HEK293T (cell line): ENCODE measurements around the gene AKR1B1.

Source experiments
- CTCF ChIA-PET: fragments of 350-600 bp; formaldehyde crosslinking; extraction: SDS; loops from one replicate; lab custom pipeline; 2021; ENCODE audit warnings: antibody characterized with exemption, inconsistent platforms; lab: Yijun Ruan, JAX
- POLR2A ChIA-PET: fragments of 350-600 bp; formaldehyde crosslinking; extraction: SDS; loops from one replicate; lab custom pipeline; 2020; ENCODE audit warnings: antibody characterized with exemption, inconsistent platforms; lab: Yijun Ruan, JAX
- DNase-seq: peaks from one replicate; pipeline ENCODE4 v3.0.0; 2012; ENCODE audit warnings: mixed read lengths; ENCODE audit errors: extremely low spot score
- ARNT ChIP-seq: fragments of 450-650 bp; IDR thresholded peaks from 2 replicates; pipeline ENCODE4 v1.6.1; 2017; ENCODE audit warnings: mild to moderate bottlenecking
- BHLHE40 ChIP-seq: fragments of 450-650 bp; IDR thresholded peaks from 2 replicates; pipeline ENCODE4 v1.6.1; 2016; ENCODE audit warnings: mild to moderate bottlenecking, moderate library complexity, borderline replicate concordance
- CTBP1 ChIP-seq: fragments of 450-650 bp; IDR thresholded peaks from 2 replicates; pipeline ENCODE4 v1.6.1; 2016; ENCODE audit warnings: borderline replicate concordance
- ELF4 ChIP-seq: fragments of 450-650 bp; IDR thresholded peaks from 2 replicates; pipeline ENCODE4 v1.6.1; 2017; ENCODE audit warnings: antibody characterized with exemption
- FOXA1 ChIP-seq: fragments of 450-650 bp; IDR thresholded peaks from 2 replicates; pipeline ENCODE4 v1.6.1; 2016; ENCODE audit warnings: mild to moderate bottlenecking
- FOXK2 ChIP-seq: fragments of 450-650 bp; IDR thresholded peaks from 2 replicates; pipeline ENCODE4 v1.6.1; 2016; ENCODE audit warnings: mild to moderate bottlenecking
- FOXM1 ChIP-seq: fragments of 450-650 bp; IDR thresholded peaks from 2 replicates; pipeline ENCODE4 v1.6.1; 2017; ENCODE audit warnings: mild to moderate bottlenecking, borderline replicate concordance
- HDGF ChIP-seq: fragments of 450-650 bp; IDR thresholded peaks from 2 replicates; pipeline ENCODE4 v1.6.1; 2017; ENCODE audit warnings: antibody characterized with exemption, borderline replicate concordance
- L3MBTL2 ChIP-seq: fragments of 450-650 bp; conservative IDR thresholded peaks from 2 replicates; pipeline ENCODE4 v1.6.1; 2016; ENCODE audit warnings: mild to moderate bottlenecking
- LEF1 ChIP-seq: fragments of 450-650 bp; IDR thresholded peaks from 2 replicates; pipeline ENCODE4 v1.6.1; 2017; ENCODE audit warnings: mild to moderate bottlenecking, borderline replicate concordance
- NFRKB ChIP-seq: fragments of 450-650 bp; IDR thresholded peaks from 2 replicates; pipeline ENCODE4 v1.6.1; 2016; ENCODE audit warnings: mild to moderate bottlenecking, moderate library complexity
- PKNOX1 ChIP-seq: fragments of 450-650 bp; IDR thresholded peaks from 2 replicates; pipeline ENCODE4 v1.6.1; 2016
- SP1 ChIP-seq: fragments of 450-650 bp; IDR thresholded peaks from 2 replicates; pipeline ENCODE4 v1.6.1; 2017
- SUZ12 ChIP-seq: fragments of 450-650 bp; IDR thresholded peaks from 2 replicates; pipeline ENCODE4 v1.6.1; 2016; ENCODE audit warnings: mild to moderate bottlenecking
- TARDBP ChIP-seq: fragments of 450-650 bp; IDR thresholded peaks from 2 replicates; pipeline ENCODE4 v1.6.1; 2016
- ZNF384 ChIP-seq: fragments of 450-650 bp; IDR thresholded peaks from 2 replicates; pipeline ENCODE4 v1.6.1; 2016

AKR1B1 gene

DNA sequence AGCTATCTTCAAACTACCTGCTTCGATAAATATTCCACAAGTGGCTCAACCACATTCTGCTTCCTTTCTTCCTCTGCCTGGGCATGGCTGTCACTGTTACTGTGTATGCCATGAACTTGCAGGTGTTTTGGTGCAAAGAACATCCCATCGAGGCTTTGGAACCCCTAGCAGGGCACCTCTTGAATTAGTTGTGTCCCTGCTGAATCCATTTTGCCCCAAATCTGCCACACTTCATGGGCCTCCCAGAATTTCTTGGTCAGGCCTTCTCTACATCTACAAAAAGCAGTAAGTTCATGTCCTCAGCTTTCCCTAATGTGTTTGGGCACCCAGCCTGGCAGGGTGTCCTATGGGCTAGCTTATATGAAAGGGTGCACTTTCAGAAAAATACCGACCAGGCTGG lies 53.6 kb downstream of the AKR1B1 start:
- CTCF ChIA-PET = no interaction called here
- no peak for TF ChIP-seq L3MBTL2
- no peak for TF ChIP-seq ARNT
- TF ChIP-seq FOXK2 = no peak
- no peak for TF ChIP-seq BHLHE40
- TF ChIP-seq FOXA1 = no peak
- TF ChIP-seq ELF4 = no peak
- POLR2A ChIA-PET = no interaction called here
- DNase-seq = no peak

GRCh38 chr7:134403062-134403461 lies 55.8 kb downstream of the AKR1B1 start:
- DNase-seq = no peak
- CTCF ChIA-PET = no interaction called here
- POLR2A ChIA-PET = no interaction called here
- TF ChIP-seq LEF1 = no peak

DNA sequence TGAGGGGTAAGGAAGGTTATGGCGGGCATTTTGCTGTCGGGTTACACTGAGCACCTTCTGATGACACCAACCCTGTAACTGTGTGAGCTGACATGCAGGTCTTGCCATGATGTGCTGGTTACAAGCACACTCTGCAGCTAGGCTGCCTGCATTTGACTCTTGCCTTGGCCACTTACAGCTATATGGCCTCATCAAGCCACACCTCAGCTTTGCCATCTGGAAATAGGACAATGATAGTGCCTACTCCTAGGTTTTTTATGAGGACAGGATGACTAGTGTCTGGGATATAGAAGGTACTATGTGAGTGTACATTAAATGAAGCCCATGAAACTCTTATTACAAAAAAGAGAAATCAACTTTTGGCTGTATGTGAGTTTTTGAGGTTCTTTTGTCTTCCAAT lies 58.0 kb downstream of the AKR1B1 start:
- TF ChIP-seq FOXM1 (no peak), HDGF (no peak), FOXK2 (no peak)
- POLR2A ChIA-PET = no interaction called here
- CTCF ChIA-PET = no interaction called here
- no peak for DNase-seq

- TF ChIP-seq FOXK2 (no peak), ELF4 (no peak), TARDBP (no peak), FOXA1 (no peak), ZNF384 (no peak), NFRKB (no peak), HDGF (no peak), SUZ12 (no peak), ARNT (no peak), SP1 (no peak), BHLHE40 (no peak), LEF1 (no peak), FOXM1 (no peak)
- ChIA-PET CTCF (interaction anchor here (0.6 kb wide), 1 partner anchor 31 kb away, joined by 3 read pairs; no protein-coding TSS in a partner anchor), POLR2A (no interaction called here)
- no peak for DNase-seq
Observed at GRCh38 chr7:134396031-134396430, 62.9 kb downstream of the AKR1B1 start.

- TF ChIP-seq LEF1 = no peak
- no peak for TF ChIP-seq BHLHE40
- no peak for TF ChIP-seq ARNT
- TF ChIP-seq HDGF = no peak
- no peak for TF ChIP-seq L3MBTL2
- no peak for TF ChIP-seq PKNOX1
- TF ChIP-seq SP1 = no peak
- no peak for TF ChIP-seq NFRKB
- TF ChIP-seq ZNF384 = no peak
- TF ChIP-seq FOXK2 = no peak
- no peak for TF ChIP-seq CTBP1
- TF ChIP-seq FOXA1 = no peak
- no peak for TF ChIP-seq FOXM1
- ChIA-PET CTCF (no interaction called here), POLR2A (no interaction called here)
- no peak for DNase-seq
Observed at GRCh38 chr7:134395604-134396003, 63.3 kb downstream of the AKR1B1 start.

- no peak for DNase-seq
- ChIA-PET CTCF (interaction anchor here (0.7 kb wide), 1 partner anchor 540 kb away, joined by 3 read pairs; no protein-coding TSS in a partner anchor), POLR2A (no interaction called here)
- TF ChIP-seq ZNF384 (no peak), CTBP1 (no peak), TARDBP (no peak), SP1 (no peak), ELF4 (no peak), BHLHE40 (no peak), LEF1 (no peak), FOXM1 (no peak), SUZ12 (no peak), FOXK2 (no peak), HDGF (no peak)
Observed at GRCh38 chr7:134394056-134394455, 64.8 kb downstream of the AKR1B1 start.
